K562 (cell line): ENCODE measurements around the gene MAP7D1. TPM values are rescaled to one million over a fixed set of nuclear protein-coding genes. Genes with fewer than 3 reads are reported as not detected.

Experiments
- ATAC-seq: fragments of 200-7000 bp; cut with Tn5 transposase; 3 replicates; pipeline ENCODE4 v1.9.1; 2020; ENCODE audit warnings: moderate library complexity
- BruUV-seq: library from RNA; stranded (reverse); fragments of 400-500 nt; replicated peaks from 2 replicates; lab custom pipeline; 2021; lab: Mats Ljungman, UMichigan
- CTCF ChIA-PET: fragments of 300-600 bp; formaldehyde crosslinking; extraction: SDS; loops from one replicate; lab custom pipeline; 2021; ENCODE audit warnings: low intra/inter-chr PET ratio; lab: Yijun Ruan, JAX
- POLR2A ChIA-PET: fragments of 300-600, 350-650 bp; sonication (Branson Sonifier 250); formaldehyde crosslinking; extraction: SDS; loops from one replicate; lab custom pipeline; 2021; ENCODE audit warnings: antibody characterized with exemption, inconsistent platforms; lab: Yijun Ruan, JAX
- DNase-seq, 4 experiments: peaks; one replicate each; pipeline versions ENCODE4 v3.0.0 to v3.0.0-alpha.2; 2011 to 2018; ENCODE audit warnings: low spot score in 3 of 4, mixed read lengths in 3 of 4; ENCODE audit errors: extremely low read depth in 1 of 4
- FAIRE-seq: peaks from 2 replicates; lab custom pipeline; 2011; peaks lifted over from hg19 to GRCh38; lab: Jason Lieb, UNC
- H2AFZ ChIP-seq: 2 replicates; pipeline ENCODE4 v1.6.0; 2011; ENCODE audit warnings: low read depth, low read length, control low read depth, inconsistent platforms
- H3K27ac ChIP-seq: fragments of 200-600 bp; 3 replicates; pipeline ENCODE4 v1.8.0; 2011; ENCODE audit warnings: low read depth, mild to moderate bottlenecking, control low read depth, inconsistent platforms, low read length, moderate library complexity, mixed read lengths; ENCODE audit errors: extremely low read depth
- H3K27me3 ChIP-seq, 2 experiments: fragments of 300-600 bp in 1 of 2; 2 replicates in 1 of 2; 3 replicates in 1 of 2; pipeline versions ENCODE4 v1.6.0 to v1.8.0; 2011; ENCODE audit warnings: inconsistent platforms in 2 of 2, low read length in 2 of 2, mild to moderate bottlenecking in 1 of 2, mixed read lengths in 1 of 2, moderate library complexity in 1 of 2; ENCODE audit not compliant: control insufficient read depth in 2 of 2, insufficient read depth in 2 of 2
- H3K36me3 ChIP-seq: fragments of 300-600 bp; 3 replicates; pipeline ENCODE4 v1.8.0; 2011; ENCODE audit warnings: mild to moderate bottlenecking, low read length, inconsistent platforms; ENCODE audit not compliant: control insufficient read depth, insufficient read depth
- H3K4me1 ChIP-seq, 2 experiments: fragments of 200-600 bp in 1 of 2; replicated peaks in 1 of 2; 2 replicates in 1 of 2; 3 replicates in 1 of 2; pipeline versions ENCODE4 v1.5.1 to v1.8.0; 2011; ENCODE audit warnings: inconsistent platforms in 2 of 2, low read length in 2 of 2, mild to moderate bottlenecking in 1 of 2, mixed read lengths in 1 of 2, moderate library complexity in 1 of 2; ENCODE audit not compliant: control insufficient read depth in 2 of 2, insufficient read depth in 2 of 2
- H3K4me2 ChIP-seq: 2 replicates; pipeline ENCODE4 v1.6.1; 2011; ENCODE audit warnings: low read length, control low read depth, inconsistent platforms, mixed read lengths; ENCODE audit not compliant: insufficient read depth
- H3K4me3 ChIP-seq: fragments of 200-600 bp; sonication (generic), shearing (Covaris generic); 2 replicates; pipeline ENCODE4 v1.5.1; 2016; ENCODE audit warnings: control low read depth, inconsistent platforms
- H3K79me2 ChIP-seq: fragments of 200-600 bp; 3 replicates; pipeline ENCODE4 v1.8.0; 2011; ENCODE audit warnings: low read length, inconsistent platforms; ENCODE audit not compliant: control insufficient read depth, insufficient read depth
- H3K9ac ChIP-seq, 2 experiments: 2 replicates each; pipeline versions ENCODE4 v1.6.0 to v1.6.1; 2011; ENCODE audit warnings: low read depth in 2 of 2, low read length in 2 of 2, control low read depth in 1 of 2, inconsistent platforms in 1 of 2, mild to moderate bottlenecking in 1 of 2, mixed read lengths in 1 of 2; ENCODE audit not compliant: insufficient read depth in 1 of 2
- H3K9me1 ChIP-seq: one replicate; pipeline ENCODE4 v1.6.0; 2011; ENCODE audit warnings: inconsistent platforms, mild to moderate bottlenecking, low read length, moderate library complexity; ENCODE audit not compliant: control insufficient read depth, insufficient read depth
- H3K9me3 ChIP-seq: replicated peaks from 2 replicates; pipeline ENCODE4 v1.5.1; 2011; ENCODE audit warnings: low read depth, low read length, inconsistent platforms; ENCODE audit not compliant: control insufficient read depth, insufficient read depth
- H4K20me1 ChIP-seq: replicated peaks from 2 replicates; pipeline ENCODE4 v1.6.1; 2011; ENCODE audit warnings: low read length, inconsistent platforms, mixed read lengths; ENCODE audit not compliant: control insufficient read depth, insufficient read depth
- ELF4 ChIP-seq: fragments of 450-650 bp; formaldehyde crosslinking; IDR thresholded peaks from 2 replicates; pipeline ENCODE4 v1.4.0; 2022; ENCODE audit warnings: missing genetic modification characterization
- EWSR1 ChIP-seq: fragments of 450-650 bp; IDR thresholded peaks from 2 replicates; pipeline ENCODE4 v1.6.1; 2018; ENCODE audit warnings: borderline replicate concordance, mild to moderate bottlenecking, low read depth, moderate library complexity; ENCODE audit not compliant: partially characterized antibody
- HMG20A ChIP-seq: fragments of 450-650 bp; formaldehyde crosslinking; conservative IDR thresholded peaks from 2 replicates; pipeline ENCODE4 v1.4.0; 2020; ENCODE audit warnings: mild to moderate bottlenecking, mixed read lengths
- IRF9 ChIP-seq: fragments of 450-650 bp; IDR thresholded peaks from 2 replicates; pipeline ENCODE4 v1.6.1; 2016; ENCODE audit warnings: missing biosample characterization, missing genetic modification characterization
- MIER1 ChIP-seq: fragments of 450-650 bp; IDR thresholded peaks from 2 replicates; pipeline ENCODE4 v1.6.1; 2016; ENCODE audit warnings: antibody characterized with exemption, mild to moderate bottlenecking, low read depth
- ZBTB40 ChIP-seq, 2 experiments: fragments of 450-650 bp in 1 of 2; sonication (generic) in 1 of 2; formaldehyde crosslinking in 1 of 2; IDR thresholded peaks; 2 replicates each; pipeline versions ENCODE4 v1.7.1 to v1.9.0; 2016 to 2022; ENCODE audit warnings: inconsistent platforms in 1 of 2, mild to moderate bottlenecking in 1 of 2, missing genetic modification reagents in 1 of 2
- ZNF589 ChIP-seq: fragments of 200-800 bp; sonication (Bioruptor generic); IDR thresholded peaks from 2 replicates; pipeline ENCODE4 v1.6.1; 2016; ENCODE audit warnings: low read depth, missing genetic modification characterization, missing compliant biosample characterization
- WGBS: fragments of 100-300 bp; shearing (Covaris generic); methylation state at CpG from one replicate; pipeline ENCODE4 v1.1.6; 2016; ENCODE audit warnings: low coverage, mixed read lengths; ENCODE audit not compliant: insufficient coverage; ENCODE audit errors: missing lambda C conversion rate; 5-methylcytosine and 5-hydroxymethylcytosine counted together
- in situ Hi-C: fragments of 300-500 bp; cut with MboI; formaldehyde crosslinking; loops from 4 replicates; pipeline ENCODE4 v1.15.0; 2018; ENCODE audit warnings: inconsistent platforms, mixed read lengths
- intact Hi-C: fragments of 100-400 bp; cut with micrococcal nuclease; formaldehyde crosslinking; loops from 2 replicates; pipeline ENCODE4 v1.14.2; 2022
- polyA plus RNA-seq, 8 experiments: library from polyadenylated mRNA; depleted of rRNA in 4 of 8; stranded (reverse) in 5 of 8; unstranded in 3 of 8; fragments of >200 nt; fragmentation: Nextera tagmentation in 2 of 8; fragmentation: Illumina TruSeq in 1 of 8; extraction: Ambion mirVana in 2 of 8; extraction: Trizol in 1 of 8; gene quantifications; 2 replicates each; pipeline versions ENCODE4 v1.2.1 to v1.2.3, GENCODE V29; 2011 to 2014; ENCODE audit warnings: inconsistent platforms in 1 of 8, missing spikeins in 1 of 8
- total RNA-seq, 7 experiments: library from RNA; depleted of rRNA in 6 of 7; stranded (reverse); fragments of >200 nt in 6 of 7; fragmentation: Illumina TruSeq in 2 of 7; extraction: Trizol in 2 of 7; gene quantifications; 2 replicates each; pipeline versions ENCODE4 v1.2.1 to v1.2.3, GENCODE V29; 2011 to 2021; ENCODE audit warnings: low replicate concordance in 1 of 7
- TF ChIP-seq, protein P1 (sequence below): IDR thresholded peaks from 3 replicates; pipeline ENCODE4 v1.6.1; 2011; ENCODE audit warnings: borderline replicate concordance, mild to moderate bottlenecking; ENCODE audit not compliant: insufficient read length, insufficient read depth
- TF ChIP-seq, protein P2 (sequence below): fragments of 250-450 bp; sonication (Bioruptor Pico); IDR thresholded peaks from 2 replicates; pipeline ENCODE4 v1.9.0; 2021; ENCODE audit warnings: mild to moderate bottlenecking

Gene MAP7D1
- total and polyA plus RNA-seq, 9 of the 15 experiments (the other 6 are each of a cell fraction or from before 2014, with no cell fraction given) = 3.6 to 108 (median 34.5) TPM

DNA sequence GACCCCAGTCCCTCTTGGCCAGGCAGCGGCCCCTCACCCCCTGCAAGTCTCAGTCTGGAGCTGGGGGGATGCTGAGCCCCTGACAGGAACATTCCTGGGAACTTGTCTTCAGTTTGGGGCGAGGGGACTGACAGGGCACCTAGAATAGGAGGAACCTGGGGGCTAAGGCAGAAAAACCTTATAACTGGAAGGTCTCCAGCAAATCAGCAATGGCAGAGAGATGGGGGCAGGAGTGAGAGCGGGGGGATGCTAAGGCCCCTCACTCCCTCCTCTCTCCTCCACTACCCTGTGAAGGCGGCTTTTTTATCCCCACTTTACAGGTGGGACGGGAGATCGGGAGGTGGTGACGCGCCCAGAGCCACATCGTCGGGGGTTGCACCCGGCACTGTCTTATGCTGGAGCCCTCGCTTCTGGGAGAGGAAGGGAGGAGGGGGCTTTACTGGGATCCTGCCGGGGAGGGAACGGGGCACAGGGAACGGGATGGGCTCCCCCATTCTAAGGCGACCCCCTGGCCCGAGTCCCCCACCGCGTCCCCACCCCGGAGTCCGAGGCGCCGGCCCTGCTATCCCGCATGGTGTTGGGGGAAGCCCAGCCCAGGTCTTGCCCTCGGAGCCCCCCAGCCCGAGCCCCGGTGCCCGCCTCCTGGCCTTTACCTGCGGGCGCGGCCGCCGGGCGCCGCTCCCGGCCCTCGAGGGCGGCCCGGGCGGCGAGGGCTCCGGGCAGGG lies 31.4 kb upstream of the MAP7D1 start:
- in situ Hi-C loops = no loop called here
- BruUV-seq = no TSS peak
- Histone ChIP-seq H2AFZ (no peak overlapping the region), H3K4me2 (no peak overlapping the region), H3K36me3 (no peaks in the 10 kb centered on the region), H3K79me2 (no peaks in the 10 kb centered on the region), H3K9ac (no peak overlapping the region), H3K4me1 (peaks cover 16 to 42% of the 10 kb centered on the region in 2 experiments), H4K20me1 (no peaks in the 10 kb centered on the region), H3K9me3 (no peaks in the 10 kb centered on the region), H3K27me3 (peaks cover 0 to 10% of the 10 kb centered on the region in 2 experiments; a peak in 1 of 5 replicates), H3K9me1 (no peaks in the 10 kb centered on the region), H3K27ac (no peak overlapping the region), H3K4me3 (no peak overlapping the region)
- FAIRE-seq (no peak), DNase-seq (no peak), ATAC-seq (no peak)
- intact Hi-C loops = no loop called here
- ChIA-PET CTCF (no interaction called here), POLR2A (interaction anchor here (0.7 kb wide), 1 partner anchor 17 kb away, joined by 3 read pairs; no protein-coding TSS in a partner anchor)
- WGBS = 63% methylated on average over 35 of the region's 42 CpGs
- TF ChIP-seq, protein P1, sequence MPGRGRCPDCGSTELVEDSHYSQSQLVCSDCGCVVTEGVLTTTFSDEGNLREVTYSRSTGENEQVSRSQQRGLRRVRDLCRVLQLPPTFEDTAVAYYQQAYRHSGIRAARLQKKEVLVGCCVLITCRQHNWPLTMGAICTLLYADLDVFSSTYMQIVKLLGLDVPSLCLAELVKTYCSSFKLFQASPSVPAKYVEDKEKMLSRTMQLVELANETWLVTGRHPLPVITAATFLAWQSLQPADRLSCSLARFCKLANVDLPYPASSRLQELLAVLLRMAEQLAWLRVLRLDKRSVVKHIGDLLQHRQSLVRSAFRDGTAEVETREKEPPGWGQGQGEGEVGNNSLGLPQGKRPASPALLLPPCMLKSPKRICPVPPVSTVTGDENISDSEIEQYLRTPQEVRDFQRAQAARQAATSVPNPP = no peak
- no peak for TF ChIP-seq IRF9 (tag)
- no peak for TF ChIP-seq ELF4 (CRISPR knock-in tag)
- TF ChIP-seq, protein P2, sequence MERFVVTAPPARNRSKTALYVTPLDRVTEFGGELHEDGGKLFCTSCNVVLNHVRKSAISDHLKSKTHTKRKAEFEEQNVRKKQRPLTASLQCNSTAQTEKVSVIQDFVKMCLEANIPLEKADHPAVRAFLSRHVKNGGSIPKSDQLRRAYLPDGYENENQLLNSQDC = no peak
- no peak for TF ChIP-seq HMG20A (CRISPR knock-in tag)
- TF ChIP-seq EWSR1 = no peak
- TF ChIP-seq MIER1 = no peak
- no peak for TF ChIP-seq ZNF589 (CRISPR knock-in tag)
- no peak for TF ChIP-seq ZBTB40 (IDR thresholded peaks at IDR 0.05)
- TF ChIP-seq ZBTB40 (CRISPR knock-in tag; IDR thresholded peaks at IDR 0.05) = no peak
